HS-27A (cell line): ENCODE results near the gene HNRNPAB.
"Not testable (repeated sequence)": the region's sequence is repeated elsewhere in the genome, so short reads cannot be mapped to it uniquely, and the experiment has no call there.

ENCODE experiments used
- DNase-seq: peaks from one replicate; pipeline ENCODE4 v3.0.0-alpha.2; 2012; ENCODE audit warnings: low read depth, missing footprints

Gene HNRNPAB

GRCh38 chr5:178230879-178231538 lies 26.7 kb downstream of the HNRNPAB start:
- no peak for DNase-seq

DNA sequence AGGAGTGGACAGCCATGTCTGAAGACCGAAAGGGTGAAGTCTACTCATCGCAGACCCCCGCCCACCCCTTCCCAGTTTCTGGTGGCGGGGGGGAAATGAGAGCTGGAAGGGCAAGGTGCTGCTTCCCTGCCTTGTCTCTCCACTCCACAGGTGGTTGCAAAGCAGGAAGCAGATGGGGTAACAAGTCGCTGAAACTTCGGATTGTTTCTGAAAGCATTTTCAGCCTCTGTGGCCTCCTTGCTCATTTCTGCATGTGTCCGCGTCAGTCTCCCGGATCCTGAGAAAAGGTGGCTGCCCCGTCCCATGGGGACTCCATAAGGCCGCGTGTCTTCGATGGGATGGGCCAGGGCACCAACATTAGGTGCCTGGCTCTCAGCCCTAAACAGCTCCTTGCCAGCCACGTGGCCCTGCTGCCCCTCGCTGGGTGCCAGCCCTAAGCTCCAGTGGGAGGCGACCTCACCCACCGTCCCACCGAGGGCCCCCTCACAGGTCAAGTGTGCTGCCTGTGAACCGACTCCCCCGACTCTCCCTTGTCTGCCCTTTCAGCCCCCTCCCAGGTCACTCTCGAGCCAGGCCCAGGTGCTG lies 27.3 kb downstream of the HNRNPAB start:
- DNase-seq: no peak

GRCh38 chr5:178232124-178232919 lies 28.0 kb downstream of the HNRNPAB start, which contains the start of gene PHYKPL:
TSS of gene PHYKPL (minus strand) at chr5:178232802. CDS start at chr5:178232550, 252 bp downstream.
- DNase-seq: no peak

DNA sequence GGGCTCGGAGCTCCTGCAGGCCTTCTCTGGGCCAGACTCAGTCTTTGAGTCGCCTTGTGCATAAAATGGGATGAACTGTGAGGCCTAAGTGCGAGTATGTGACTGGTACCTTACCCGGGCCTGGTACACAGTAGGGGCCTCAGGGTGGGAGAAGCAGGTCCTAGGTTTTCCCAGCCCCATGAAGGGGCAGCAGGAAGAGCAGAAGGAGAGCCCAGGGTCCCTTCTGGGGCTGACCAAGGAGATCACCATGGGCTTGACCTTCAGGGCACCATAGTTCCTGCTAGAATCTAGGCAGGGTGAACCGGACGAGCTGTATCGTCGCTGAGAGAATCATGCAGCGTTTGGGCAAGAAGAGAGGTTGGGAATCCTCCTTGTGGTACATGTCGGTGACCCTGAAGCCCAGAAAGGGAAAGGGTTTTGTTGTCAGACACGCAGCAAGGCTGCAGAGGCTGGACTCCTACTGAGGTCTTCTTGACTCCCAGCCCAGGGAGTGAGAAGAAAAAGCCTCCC lies 28.6 kb downstream of the HNRNPAB start:
- DNase-seq: no peak

- no peak for DNase-seq
Observed at GRCh38 chr5:178234121-178234749, 29.9 kb downstream of the HNRNPAB start.

DNA sequence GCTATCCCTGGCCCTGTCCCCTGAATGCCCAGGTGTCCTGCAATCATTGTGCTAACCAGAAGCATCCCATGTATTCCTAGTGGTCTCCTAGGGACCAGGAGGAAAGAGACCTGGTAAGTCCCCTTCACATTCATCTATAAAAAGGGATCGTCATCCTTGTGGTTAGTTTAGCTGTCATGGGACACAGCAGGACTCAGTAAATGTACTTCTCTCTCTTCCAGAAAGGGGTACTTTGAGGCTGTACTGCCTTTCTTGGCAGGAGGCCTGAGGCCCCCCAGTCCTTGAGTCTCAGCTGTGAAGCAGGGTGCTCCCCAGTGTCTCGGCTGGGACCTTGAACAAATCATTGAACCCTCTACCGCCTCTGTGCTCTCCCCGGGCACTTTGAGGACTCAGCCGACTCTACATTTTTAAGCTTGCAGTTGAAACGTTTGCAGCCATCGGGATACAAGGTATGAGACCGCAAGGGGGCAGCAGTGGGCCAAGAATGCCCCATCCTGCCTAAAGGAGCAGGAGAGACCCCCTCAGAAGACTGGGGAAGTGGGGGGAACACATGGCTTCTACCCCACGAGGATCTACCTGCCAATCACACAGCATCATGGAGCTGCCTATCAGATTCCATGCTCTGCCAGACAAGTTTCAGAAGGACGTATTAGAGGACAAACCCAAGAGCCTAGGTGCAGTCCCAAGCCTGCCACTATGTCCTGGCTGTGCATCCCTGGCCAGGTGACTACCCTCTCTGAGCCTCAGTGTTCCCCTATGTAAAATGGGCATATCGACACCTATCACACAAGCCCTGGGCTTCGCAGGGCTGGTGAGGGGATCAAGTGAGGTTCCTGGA lies 30.6 kb downstream of the HNRNPAB start:
- no peak for DNase-seq

DNA sequence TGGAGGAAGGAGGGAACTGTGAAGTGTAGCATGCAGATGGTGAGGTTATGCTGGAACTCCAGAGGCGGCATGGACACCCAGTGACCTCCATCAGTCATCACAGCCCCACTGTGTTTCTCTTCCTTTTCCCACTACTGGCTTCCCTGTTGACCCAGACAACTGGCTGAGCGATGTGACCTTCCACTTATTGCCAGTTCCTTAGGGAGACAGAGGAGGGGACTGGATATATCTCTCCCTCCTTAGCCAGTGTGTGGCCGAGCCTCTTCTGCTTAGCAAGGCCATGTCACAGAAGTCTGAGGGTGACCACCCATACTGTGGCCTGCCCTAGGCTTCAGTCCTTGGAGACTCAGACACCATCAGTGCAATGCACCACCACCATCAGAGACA lies 31.2 kb downstream of the HNRNPAB start:
- no peak for DNase-seq

DNA sequence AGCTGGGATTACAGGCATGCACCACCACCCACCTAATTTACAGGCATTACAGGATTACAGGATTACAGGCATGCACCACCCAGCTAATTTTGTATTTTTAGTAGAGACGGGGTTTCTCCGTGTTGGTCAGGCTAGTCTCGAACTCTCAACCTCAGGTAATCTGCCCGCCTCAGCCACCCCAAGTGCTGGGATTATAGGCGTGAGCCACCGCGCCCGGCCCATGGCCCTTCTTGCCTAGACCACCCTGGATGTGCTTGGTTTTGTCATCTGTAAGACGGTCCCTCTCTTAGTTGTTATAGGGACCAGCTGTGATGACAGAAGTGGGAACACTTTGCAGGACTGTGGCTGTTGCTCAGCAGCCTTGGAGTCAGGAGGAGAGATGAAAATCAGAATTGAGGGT lies 31.8 kb downstream of the HNRNPAB start:
- no peak for DNase-seq

GRCh38 chr5:178236679-178237078 lies 32.3 kb downstream of the HNRNPAB start:
- no peak for DNase-seq

DNA sequence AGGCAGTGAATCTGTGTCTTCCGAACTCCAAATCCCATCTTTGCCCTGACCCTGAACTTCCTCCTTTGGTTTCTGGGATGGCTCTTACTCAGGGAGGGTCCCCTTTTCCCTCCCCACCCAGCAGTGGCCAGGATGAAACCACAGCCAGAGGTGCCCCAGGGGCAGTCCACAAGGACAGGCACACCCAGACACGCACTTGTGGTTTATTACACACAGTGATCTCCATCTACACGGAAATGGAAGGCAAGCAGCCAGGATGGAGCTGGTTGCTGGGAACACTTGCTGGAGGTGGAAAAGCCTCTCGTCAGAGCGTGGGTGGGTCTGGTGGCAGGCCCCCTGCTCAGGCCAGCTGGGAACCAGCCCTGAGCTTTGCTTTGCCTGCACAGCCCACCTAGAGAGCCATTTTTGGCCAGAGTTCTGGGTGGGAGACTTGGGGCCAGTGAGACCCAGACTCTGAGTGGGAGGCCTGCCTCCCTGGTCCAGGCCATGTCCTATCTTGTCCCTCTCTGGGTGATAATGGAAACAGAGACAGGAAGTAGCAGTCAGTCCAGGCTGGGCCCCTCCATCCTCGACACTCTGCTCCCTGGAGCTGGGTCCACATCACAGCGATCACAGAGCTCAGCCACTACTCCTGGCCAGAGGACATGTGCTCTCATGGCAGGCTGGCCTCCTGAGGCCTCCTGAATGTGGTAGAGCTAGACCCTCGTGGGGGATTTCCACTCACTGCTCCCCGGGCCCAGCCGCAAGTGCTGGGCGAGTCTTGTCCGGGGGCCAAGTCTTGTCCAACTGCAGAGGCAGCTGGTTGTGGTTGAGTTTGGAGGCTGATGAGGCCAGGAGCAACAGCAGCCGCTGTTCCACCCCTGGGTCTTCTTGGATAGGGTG lies 33.3 kb downstream of the HNRNPAB start:
- DNase-seq: no peak

DNA sequence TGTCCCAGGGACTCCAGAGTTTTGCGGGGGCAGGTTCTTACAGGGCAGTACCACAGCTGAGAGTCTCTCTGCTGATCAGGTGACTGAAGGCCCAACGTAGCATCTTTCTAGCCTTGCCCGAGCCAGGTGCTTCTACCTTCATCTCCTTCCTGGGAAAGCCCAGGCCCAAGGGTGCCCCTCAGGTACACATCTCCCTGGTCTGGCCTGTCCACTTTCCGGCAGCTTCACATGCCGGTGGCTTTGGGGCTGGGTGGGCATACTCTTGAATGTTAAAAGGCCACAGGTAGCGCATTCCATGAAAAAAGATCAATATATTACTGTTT lies 33.9 kb downstream of the HNRNPAB start:
- no peak for DNase-seq

DNA sequence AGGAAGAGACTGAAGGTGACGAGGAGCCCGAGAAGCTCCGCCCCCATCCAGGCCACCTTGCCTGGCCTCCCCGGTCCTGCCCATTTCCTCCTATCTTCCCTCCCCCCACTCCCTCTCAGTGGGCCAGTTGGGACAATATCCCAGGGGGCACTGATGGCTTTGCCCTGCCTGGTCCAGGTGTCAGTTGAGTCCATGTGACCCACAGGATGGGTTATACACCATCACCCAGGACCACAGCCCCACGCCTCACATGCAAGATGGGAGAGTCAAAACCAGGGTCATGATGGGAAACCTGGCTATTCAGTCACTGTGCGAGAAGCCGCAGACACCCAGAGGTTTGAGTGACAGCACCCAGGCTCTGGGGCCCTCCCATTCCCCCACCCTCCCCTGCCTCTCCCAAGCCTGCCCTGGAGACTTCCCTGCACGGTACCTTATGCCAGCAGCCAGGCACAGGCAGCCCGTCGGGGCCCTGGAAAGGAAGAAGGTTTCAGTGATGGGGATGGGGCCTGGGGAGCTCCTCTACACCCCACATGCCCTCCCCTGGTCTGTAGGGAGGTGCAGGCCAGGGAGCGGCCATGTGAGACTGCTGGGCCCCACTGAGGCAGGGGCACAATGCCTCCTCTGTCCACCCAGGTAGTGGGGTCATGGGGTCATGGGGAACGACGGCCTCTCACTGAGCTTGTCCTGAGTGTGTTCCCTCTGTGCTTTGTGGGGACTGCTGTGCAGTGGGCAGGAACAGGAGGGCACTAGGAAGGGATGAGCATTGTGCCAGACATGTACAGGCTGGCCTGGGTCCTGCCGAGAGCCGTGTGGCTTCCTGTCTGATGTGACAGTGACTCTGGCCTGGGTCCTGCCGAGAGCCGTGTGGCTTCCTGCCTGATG lies 34.6 kb downstream of the HNRNPAB start:
- DNase-seq: no peak

DNA sequence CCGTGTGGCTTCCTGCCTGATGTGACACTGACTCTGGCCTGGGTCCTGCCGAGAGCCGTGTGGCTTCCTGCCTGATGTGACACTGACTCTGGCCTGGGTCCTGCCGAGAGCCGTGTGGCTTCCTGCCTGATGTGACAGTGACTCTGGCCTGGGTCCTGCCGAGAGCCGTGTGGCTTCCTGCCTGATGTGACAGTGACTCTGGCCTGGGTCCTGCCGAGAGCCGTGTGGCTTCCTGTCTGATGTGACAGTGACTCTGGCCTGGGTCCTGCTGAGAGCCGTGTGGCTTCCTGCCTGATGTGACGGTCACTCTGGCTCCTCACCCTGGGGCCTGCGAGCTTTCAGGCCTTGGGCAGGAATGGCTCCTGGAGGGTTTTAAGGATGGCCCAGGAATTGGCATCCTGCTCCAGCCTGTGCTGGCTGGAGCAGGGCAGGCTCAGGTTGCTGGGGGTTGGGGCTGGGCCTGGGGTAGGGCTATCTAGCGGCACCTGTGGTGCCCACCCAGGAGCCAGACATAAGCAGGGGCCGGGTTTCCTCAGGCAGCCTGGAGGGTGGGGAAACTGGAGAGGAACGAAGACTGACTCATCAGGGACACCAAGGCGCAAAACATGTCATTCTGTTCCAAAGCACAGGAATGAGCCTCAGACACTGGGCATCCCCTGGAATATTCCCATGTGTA lies 35.4 kb downstream of the HNRNPAB start:
- DNase-seq: not testable (repeated sequence)

GRCh38 chr5:178240341-178240741 lies 36.0 kb downstream of the HNRNPAB start:
- DNase-seq: no peak

DNA sequence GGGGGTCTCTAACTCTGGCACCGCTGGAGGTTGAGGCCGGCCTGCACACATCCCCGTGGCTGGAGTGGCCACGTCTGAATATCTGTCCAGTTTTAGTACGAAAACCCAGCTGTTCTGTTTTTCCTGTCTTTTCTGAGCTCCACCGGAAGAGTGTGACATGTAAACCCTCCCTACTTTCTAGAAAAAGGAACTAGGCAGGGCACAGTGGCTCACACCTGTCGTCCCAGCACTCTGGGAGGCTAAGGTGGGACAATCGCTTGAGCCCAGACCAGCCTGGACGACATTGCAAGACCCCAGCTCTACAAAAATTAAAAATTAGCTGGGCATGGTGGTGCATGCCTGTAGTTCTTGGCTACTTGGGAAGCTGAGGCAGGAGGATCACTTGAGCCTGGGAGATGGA lies 36.4 kb downstream of the HNRNPAB start:
- no peak for DNase-seq

DNA sequence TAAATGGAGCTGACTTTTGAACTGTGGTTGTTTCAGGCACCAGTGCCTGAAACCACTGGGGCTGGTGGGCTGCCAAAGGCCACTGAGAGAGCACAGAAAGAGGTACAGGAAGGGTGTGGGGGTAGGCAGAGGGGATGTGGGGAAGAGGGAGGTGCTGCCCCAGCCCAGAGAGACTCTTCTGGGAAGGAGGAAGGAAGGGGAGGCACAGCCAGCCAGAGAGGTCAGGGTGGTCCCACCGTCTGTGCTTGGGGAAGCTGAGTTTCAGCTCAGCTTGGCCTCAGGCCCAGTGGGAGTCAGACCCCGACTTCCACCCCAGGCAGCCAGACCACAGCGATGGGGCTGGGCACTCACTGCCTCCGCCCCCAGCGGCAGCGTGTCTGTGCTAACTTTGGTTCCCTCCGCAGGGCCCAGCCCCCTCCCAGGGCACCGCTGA lies 36.9 kb downstream of the HNRNPAB start:
- DNase-seq: no peak

DNA sequence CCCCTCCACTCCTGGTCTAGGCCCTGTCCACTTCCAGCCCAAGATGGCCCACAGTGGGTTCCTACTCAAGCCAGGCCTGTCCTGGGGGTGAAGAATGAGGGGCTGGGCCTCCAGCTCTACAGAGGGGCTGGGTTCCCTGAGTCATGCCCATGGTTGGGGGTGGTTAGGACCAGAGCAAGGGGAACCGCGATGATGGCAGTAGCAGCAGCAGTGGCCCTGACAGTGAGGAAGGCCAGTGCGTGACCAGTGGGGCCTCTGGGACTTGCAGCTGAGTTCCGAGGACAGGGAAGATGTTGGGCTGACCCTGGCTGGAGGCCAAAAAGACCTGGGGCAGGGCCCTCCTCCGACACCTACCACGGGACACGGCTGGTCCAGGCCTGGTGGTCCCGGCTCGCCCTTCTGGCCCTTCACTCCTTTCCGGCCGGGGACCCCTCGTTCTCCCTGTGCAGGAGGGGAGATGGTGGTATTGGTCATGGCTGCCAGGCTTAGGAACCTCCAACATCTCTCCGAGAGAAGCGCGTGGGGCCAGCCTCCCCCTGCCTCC lies 37.4 kb downstream of the HNRNPAB start:
- no peak for DNase-seq

- DNase-seq: no peak
Observed at GRCh38 chr5:178242416-178242815, 38.1 kb downstream of the HNRNPAB start.

GRCh38 chr5:178244576-178244975 lies 40.2 kb downstream of the HNRNPAB start:
- no peak for DNase-seq
